NCI-H187 treated with DMSO at 0.1 percent for 48 hours (cell line): ENCODE data around the gene BIRC3.
A peak's percentile ranks its signal among the peaks of the same experiment; 100 is the strongest.

Experiments used
- DNase-seq: peaks from one replicate; lab custom pipeline; 2025; lab: John Stamatoyannopoulos, UW

The BIRC3 gene

DNA sequence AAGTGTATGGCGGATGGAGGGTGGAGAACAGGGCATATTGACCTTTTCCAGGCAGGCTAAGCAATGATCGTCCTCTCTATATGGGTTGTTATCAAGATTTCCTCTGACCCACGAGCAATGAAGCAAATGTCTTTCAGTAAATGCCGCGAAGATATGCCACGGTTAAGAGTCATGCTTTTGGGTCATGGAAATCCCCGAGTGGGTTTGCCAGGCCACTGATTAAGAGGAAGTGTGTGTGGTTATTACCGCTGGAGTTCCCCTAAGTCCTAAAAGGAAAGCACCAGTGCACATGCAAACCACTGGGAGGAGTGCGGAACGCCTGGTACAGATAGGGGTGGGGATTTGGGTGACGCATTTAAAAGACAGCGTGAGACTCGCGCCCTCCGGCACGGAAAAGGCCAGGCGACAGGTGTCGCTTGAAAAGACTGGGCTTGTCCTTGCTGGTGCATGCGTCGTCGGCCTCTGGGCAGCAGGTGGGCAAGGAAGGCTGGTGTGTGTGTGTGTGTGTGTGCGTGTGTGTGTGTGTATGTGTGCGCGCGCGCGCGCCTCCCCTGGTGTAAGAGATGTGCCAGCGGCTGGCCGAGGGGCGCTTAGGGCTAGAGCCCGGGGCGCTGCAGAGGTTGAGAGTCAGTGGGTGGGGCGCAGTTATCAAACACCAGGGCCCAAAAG is at the start of gene BIRC3:
TSS of gene BIRC3 (plus strand) at position 386 of the 669 bp plus-strand sequence. CDS start 7,026 bp downstream, outside the sequence.
- peak; percentile 67 for DNase-seq

DNA sequence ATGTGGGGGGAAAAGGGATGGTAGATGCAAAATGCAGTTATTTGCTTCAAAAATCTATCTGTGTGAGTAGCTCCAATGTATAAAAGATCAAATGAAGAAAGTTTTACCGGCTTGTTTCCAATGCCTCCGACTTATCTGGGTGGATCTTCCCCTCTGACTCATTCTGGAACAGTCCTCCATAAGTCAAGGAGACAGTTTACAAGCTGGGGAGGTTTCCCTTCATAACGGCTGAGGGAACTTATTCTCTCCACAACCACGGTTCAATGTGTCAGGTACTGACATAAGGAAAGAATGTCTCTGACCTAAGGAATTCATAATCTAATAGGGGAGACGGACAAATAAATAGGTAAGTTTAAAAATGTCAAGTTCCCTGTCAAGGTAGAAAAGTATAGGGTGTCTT is 49.7 kb upstream of the BIRC3 start:
- no peak for DNase-seq

DNA sequence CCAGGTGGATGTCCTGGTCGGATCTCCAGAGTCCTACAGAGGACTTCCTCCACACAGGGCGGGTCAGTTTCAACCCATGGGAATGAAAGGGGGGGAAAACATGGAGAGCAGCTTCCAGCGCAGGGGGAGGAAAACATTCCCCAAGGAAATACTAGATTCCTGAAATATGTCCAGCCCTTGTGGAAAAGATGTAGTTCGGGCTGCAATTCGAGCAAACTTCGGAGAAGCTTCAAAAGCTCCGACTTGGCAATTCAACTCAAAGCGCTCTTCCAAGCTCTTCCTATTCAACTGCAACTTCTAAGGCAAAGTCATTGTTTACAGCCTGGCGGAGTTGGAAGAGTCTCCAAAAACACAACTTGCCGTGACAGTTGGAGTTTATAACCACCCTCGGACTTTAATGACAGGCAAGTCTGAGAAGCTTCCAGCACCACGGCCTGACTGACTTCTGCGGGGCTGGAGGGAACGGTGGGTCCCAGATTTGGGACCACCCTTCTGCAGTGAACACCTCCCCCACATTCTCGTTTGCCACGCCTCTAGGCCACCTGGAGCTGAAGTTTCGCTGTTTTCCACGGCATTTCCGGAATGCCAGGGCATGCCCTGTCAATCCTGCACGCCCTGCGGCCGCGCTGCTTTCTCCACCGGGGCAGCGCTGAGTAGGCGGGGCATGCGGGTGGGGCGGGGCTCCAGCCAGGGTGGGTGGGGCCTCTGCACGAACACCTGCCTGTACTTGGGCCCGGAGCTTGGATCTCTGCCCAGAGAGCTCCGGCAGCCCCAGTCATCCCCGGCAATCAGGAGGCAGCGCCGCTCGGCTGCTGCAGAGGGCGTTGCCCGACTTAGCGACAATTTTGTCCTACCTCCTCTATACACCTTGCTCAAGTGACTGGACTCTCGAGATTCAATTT is 49.0 kb upstream of the BIRC3 start:
- DNase-seq, result peak; percentile 68

DNA sequence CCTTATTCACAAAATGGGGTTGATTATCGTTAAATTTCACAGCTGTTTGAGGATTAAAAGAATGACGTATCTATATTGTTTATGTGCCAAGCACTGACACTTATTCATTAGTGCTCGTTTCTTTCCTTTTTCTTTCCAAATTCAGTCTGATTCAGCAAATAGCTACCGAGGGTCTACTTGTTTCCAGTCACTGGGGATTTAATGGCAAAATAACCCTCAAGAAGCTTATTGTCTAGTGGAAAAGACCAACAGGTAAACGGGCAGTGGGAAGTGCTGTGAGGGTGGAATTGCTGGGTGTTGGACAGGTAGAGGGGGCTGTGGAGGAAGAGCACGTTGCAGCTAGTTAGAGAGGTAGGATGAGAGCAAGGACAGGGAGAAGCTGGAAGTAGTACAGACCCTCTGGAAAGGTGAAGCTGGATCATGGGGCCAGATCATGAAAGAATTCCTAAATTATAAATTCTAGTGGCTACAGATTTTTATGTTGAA is 48.3 kb upstream of the BIRC3 start:
- no peak for DNase-seq

DNA sequence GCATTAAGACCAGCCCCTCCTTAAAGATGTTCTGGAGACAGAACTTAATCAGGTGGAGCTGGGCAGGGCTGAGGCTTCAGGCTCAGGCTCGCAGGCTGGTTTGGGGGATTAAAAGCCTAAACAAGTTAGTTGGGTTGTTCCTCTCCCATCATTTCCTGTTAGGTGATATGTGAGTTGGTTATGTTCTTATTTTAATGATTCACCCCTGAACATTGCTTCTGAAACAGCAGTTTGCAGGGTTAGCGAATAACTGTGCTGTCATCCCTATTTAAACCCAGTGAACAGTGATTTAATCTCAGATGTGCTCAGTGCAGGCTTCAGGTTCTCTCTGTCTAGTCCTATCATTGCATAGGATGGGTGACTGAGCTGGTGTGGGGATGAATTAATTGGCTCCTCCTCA is 47.4 kb upstream of the BIRC3 start:
- no peak for DNase-seq

DNA sequence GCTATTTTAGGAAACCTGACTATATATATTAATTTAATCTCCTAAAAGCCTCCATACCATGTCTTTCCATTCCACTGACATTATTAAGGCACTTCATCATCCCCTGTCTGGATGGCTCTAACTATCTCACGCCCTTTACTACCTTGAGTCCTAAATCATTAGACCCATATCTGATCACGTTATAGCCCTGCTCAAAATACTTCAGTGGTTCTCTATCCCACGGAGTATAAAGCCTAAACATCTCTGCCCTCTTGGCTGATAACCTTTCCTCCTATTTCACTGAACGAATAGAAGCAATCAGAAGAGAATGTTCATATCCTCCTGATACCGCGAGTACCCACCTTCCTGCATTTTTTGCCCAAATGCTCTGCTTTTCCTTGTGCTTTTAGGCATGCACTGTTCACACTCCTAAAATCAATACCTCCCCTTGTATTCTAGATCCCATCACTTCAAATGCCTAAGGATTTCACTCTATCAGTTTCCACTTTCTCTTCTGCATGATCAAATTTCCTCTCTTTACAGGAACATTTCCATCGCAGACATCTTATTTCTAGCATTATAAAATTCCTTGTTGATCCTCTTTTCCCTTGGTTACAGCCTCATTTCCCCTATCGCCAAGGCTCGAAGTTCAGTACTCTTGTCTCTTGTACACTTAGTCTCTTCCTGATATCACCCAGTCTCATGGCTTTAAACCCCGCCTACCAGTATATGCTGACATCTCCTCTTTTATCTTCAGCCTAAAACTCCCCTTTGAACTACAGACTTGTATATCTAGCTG is 45.0 kb upstream of the BIRC3 start:
- no peak for DNase-seq

DNA sequence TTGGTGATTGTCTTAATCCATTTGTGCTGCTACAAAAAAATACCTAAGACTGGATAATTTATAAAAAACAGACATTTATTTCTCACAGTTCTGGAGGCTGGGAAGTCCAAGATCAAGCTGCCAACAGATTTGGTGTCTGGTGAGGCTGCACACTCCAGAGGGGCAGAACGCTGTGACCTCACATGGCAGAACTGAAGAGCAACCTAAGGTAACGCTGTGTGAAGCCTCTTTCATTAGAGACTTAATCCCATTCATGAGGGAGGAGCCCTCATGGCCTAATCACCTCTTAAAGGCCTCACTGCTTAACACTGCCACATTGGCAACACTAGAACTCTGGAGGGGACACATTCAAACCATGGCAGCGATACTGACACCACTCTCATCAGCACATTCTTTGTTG is 42.7 kb upstream of the BIRC3 start:
- no peak for DNase-seq

DNA sequence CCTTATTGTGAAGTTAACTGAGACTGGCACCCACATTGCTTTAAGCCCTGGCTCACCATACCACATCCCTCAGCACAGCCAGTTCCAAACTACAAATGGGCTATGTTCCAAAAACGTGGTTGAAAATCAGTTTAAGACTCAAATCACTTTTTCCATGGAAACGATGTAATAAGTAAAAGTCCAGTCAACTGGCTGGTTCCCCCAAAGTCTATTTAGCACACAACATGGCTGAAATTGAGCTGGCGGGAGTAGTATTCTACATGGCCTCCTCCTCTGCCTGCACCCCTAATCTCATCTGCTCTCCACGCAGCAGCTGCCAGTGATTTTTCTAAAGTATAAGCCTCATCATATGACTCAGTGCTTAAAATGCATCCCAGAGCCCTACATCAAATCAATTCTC is 40.9 kb upstream of the BIRC3 start:
- no peak for DNase-seq

DNA sequence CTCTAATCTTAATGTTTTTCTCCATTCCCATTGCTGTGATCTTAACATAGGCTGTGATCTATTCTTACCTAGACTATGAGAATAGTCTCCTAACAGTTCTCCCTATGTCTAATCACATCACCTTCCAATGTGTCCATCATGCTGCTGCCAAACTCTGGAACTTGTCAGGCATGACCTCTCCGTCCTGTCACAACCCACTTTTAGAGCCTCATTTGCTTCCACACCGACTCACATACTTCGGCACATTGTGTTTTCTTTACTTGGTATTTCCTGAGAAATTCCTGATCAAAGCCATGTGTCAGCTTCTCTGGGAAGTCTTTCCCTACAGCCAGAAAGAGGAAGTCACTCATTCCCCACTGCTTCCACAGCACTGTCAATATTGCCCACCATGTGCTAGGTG is 40.5 kb upstream of the BIRC3 start:
- no peak for DNase-seq

DNA sequence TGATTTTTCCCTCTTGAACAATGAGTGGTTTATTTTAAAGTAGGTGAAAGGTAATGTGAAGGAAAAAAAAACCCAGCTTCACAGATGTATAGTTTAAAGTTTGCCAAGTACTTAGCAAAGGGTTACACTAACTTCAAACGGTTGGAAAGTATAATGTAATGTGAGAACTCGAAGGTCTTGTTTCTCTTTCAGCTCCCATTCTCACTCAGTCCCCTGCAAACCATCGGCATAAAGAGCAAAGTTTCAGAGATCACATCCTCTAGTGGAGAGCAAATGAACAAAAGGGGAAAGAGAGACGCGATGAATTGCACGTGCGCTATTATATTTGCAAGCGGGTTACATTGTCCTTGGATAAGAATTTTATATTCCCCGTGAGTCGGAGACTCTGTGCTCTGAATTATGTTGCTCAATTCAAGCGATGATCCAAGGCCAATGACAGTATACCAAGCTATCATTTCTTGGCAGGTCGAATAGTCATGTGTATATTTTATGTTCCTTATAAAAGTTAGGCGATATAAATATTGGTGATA is 37.6 kb upstream of the BIRC3 start:
- DNase-seq, result no peak

DNA sequence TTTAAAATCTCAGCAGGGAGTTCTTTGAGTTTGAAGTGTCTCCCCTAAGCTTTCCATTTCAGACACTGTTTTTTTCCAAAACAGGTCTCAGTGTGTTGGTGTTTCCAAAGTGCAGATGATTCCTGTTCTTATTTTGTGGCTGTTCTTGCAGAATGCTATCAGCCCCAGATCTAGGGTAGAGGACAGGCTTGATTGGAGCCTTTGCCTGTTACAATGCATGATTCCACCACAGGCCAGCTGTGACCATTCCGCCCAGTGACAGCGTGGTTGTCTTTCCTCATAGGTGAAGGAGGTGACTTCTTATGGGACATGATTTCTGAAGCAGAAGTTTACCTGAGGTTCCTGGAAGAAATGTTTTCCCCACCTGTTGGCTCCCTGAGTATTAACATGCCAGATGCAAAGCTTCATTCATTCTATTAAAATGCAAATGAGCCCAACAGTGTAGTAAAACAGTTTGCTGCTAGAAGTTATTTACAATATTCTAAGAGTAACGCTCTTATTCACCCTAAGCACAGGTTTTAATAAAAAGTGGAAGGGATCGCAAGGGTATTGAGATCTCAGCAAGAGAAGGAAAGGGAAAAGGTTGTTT is 36.9 kb upstream of the BIRC3 start:
- DNase-seq, result no peak

DNA sequence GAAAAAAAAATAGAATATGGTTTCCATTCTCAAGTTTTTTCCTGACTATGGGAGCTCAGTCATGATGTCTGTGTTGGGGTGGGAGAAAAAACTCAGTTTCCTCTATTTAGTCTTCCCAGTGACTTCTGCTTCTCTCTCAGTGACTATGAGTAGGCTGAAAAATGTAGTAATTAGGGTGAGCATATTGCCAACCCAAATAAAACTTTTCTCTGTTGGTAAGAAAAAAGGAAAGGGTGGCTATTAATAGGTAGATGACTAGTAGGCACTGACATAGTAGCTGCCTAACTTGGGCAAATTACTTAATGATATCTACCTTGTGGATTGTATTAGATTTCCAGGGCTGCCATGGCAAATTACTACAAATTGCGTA is 34.2 kb upstream of the BIRC3 start:
- DNase-seq, result no peak

DNA sequence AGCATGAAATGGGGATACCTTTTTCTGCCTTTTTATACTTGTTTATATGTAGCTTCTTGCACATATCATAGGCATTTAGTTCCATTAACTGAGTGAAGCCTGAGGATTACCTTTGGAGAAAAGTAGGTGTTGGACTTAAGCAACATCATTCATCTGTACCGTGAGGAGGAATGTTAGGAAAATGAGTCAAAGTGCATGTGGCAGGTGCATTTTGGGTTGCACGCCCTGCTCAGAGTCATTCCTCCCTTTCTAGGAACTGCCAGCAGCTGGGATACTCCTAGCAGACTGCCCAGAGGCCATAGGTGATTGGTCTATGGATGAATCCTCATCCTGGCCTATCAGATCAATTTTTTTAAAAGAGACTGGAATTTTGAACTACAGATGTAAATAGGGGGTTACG is 33.3 kb upstream of the BIRC3 start:
- DNase-seq, result no peak

DNA sequence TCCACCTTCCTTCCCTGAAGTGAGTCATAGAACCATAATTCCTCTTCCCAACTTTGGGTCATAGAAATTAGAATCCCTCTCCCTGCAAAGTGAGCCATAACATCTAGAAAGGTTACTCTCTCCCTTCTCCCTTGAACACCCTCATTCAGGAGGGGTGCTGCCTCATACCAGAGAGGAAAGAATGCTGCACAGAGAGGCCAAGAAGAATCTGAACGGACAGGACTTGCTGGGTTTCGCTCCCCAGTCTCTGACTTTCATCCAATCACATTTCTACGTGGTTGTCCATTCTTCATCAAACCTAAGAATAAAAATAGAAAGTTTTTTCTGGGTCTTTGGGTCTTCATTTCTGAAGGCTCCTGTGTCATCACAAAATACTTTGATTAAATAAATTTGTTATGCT is 31.0 kb upstream of the BIRC3 start:
- DNase-seq, result no peak

DNA sequence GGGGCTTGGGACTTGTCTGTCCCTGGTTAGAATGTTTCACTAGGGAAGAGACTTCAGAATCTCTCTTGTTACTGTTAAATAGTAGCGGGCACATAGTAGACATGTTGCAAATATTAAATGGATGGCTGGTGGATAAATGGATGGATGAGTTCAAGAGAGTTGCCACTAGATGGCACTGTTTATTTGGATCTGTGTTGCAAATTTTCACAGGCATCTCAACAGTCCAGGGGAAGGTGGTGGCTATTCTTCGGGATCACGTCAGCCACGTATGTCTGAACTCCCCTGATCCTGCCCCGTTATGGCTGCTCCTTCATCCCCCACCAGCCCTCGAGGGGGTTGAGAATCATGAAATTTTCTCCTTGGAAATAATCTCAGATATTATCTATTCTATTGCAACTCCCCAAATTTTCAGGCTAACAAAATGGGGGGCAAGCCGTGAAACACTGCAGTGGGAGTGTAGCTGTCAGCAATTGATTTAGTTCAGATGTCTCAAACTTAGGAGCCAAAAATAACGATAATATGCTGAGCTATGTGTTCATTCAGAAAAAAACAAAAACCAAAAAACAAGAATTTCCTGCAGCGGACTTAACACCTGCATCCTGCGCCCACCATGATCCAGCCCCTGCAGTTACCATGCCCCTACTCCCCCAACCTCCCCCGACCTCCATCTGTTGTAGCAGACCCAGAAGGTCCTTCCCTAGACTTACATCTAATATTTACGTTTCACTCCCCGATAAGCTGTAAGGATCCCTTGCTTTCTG is 29.1 kb upstream of the BIRC3 start:
- DNase-seq, result peak; percentile 37

DNA sequence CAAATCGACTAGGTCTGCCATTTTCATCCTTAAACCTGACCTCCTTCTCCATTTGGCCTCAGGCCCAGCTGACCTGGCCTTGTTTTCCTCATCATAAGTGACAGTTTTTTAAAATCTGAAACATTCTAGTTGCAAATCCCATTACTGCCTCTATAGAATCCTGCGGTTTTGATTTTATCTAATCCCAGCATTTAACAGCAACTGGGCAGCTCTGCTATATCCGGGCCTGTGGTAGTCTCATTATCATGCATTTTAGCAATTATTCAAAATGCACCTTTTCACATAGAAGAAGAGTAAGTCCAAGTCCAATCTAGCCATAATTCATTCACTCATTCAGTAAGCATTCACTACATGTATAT is 28.6 kb upstream of the BIRC3 start:
- no peak for DNase-seq

DNA sequence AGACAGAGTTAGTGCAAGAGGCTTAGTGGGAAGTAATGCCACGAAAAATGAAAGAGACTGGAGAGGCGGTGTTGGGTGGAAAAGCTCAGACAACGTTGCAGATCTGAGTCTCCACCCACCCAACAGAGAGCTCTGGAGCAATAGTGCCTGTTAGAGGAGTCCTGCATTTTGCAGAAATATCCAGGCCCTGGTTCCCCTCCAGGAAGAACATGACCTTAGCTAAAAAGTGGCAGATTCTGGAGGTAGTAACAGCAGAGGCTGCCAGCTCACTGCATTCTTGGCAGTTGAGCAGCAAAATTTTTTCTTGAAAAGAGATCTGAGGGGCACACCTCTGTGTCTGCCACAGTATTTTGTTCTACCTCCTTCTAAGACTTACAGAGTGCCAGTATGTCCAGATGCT is 27.7 kb upstream of the BIRC3 start:
- no peak for DNase-seq

DNA sequence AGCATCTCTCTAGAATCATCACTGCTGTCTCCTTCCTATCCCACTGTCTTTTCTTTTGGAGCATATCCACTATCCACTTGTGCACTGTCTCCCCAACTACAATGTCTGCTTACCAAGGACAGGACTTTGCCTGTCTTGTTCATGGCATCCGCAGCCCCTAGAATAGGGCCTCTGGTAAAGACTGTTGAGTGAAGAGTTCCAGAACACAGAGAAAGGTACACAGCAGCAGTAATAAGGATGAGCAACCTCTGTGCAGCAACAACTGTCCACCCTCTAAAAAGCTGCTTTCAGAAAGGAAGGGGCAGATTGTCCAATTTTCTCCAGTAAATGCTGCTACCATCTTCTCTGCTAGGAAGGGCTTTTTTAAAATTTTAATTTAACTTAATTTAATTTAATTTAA is 25.5 kb upstream of the BIRC3 start:
- no peak for DNase-seq

DNA sequence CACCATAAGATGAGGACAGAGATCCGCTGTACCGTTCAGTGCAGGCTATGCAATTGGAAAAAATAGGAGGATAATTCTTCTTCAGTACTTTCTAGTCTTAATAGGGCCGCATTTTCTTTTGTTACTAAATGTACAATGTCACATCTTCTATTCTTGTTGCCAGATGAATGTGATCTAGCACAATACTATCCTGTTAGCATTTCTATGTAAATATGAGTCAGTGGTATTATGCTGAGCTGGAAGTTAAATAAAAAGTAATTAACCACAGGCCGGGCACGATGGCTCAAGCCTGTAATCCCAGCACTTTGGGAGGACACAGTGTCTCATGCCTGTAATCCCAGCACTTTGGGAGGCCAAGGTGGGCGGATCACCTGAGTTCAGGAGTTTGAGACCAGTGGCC is 24.4 kb upstream of the BIRC3 start:
- no peak for DNase-seq

DNA sequence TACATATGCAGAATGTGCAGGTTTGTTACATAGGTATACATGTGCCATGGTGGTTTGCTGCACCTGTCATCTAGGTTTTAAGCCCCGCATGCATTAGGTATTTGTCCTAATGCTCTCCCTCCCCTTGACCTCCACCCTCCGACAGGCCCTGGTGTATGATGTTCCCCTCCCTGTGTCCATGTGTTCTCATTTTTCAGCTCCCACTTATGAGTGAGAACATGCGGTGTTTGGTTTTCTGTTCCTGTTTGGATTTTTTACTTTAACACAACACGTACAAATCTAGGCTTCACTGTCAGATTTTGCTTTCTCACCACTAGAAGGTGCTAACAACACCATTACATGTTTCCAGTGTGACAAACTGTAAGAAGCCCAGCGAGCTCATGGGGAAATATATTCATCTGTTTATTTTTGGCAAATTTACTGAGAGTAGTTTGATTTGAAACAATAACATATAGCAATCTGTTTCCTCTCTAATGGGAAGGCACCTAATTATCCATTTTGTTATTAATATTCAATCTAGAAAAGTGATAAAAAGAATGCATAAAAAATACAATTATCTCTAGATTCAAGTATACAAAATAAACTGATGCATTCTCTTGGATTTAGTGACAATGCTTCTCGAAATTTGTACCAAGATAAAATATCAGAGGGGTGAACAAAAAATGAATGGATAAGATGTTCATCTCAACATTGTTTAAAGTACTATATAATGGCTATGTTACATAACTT is 23.2 kb upstream of the BIRC3 start:
- DNase-seq, result no peak

DNA sequence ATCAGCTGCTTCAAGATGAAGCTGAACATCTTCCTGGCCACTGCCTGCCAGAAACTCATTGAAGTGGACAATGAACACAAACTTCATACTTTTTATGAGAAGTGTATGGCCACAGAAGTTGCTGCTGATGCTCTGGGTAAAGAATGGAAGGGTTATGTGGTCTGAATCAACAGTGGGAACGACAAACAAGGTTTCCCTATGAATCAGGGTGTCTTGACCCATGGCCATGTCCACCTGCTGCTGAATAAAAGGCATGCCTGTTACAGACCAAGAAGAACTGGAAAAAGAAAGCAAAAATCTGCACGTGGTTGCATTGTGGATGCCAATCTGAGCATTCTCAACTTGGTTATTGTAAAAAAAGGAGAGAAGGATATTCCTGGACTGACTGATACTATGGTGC is 22.2 kb upstream of the BIRC3 start:
- DNase-seq, result no peak
